IPS-NIHi7 (cell line): Measurements from ENCODE around the gene SNRPA1.
"Not testable (repeated sequence)": the region's sequence is repeated elsewhere in the genome, so short reads cannot be mapped to it uniquely, and the experiment has no call there.

Experiments used
- DNase-seq: peaks from one replicate; pipeline ENCODE4 v3.0.0; 2012; ENCODE audit warnings: mixed read lengths; ENCODE audit errors: extremely low spot score

Gene SNRPA1

DNA sequence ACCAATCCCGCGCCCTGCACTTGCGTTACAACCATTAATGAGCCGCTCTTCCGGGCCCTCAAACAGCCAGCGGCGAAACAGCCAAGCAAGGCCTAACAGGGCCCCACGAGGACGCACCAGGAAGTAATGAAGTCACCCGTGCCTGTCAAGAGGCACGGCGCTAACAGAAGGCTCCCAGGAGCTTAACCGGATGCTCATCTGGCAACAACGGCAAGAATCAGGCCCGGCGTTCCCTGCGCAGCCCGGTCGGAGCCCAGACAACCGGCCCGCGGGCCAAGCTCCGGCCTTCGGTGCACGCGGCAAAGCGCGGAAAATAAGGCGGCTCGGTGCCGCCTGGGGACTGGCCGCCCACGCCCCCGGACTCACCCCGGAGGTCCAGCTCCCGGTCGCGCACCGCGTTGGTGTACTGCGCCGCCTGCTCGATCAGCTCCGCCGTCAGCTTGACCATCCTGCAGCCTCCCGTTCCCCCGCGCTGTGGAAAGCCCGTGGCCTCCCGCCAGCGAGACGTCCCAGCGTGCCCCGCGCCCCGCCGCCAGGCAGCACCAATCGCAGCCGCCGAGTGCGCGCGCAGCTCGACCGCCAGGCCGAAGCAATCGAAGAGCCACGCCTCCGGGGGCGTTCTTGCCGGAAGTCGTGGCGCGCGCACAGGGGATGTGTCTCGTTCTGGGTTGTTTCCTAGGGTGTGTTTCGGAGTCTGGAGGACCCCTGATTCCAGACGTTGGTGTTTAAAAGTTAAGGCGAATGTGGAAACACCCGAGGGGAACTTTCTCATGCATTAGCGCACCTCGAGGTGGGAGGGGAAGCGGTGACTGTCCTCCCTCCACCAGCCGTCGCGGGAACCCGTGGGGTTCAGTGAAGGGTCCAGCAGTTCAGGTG lies at the start of gene SNRPA1:
Gene SNRPA1 (minus strand): TSS at position 518 of the 876 bp plus-strand sequence. CDS start 70 bp downstream, at position 448.
- peak; percentile 99 for DNase-seq

- DNase-seq = no peak
These were observed 47.0 kb upstream of the SNRPA1 start for GRCh38 chr15:101342056-101342455.

- DNase-seq = no peak
These were observed 43.5 kb upstream of the SNRPA1 start for GRCh38 chr15:101338502-101339057.

DNA sequence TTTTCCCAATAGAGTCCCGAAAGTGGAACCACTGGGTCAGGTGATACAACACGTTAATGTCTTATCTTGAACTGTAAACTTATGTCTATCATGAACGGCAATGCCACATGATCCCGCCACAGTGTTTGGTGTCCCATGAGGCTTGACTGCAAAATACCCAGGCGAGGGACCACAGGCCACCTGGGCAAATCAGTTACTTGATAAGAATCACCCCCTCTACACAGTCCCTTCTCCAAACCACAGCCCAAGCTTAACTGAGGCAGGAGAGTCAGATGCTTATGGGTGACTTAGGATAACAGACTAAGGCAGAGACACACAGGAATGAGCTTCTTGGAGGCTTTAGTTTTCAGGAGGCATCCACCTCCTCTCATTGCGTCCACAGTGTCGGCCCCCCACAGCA lies 42.9 kb upstream of the SNRPA1 start:
- no peak for DNase-seq

DNA sequence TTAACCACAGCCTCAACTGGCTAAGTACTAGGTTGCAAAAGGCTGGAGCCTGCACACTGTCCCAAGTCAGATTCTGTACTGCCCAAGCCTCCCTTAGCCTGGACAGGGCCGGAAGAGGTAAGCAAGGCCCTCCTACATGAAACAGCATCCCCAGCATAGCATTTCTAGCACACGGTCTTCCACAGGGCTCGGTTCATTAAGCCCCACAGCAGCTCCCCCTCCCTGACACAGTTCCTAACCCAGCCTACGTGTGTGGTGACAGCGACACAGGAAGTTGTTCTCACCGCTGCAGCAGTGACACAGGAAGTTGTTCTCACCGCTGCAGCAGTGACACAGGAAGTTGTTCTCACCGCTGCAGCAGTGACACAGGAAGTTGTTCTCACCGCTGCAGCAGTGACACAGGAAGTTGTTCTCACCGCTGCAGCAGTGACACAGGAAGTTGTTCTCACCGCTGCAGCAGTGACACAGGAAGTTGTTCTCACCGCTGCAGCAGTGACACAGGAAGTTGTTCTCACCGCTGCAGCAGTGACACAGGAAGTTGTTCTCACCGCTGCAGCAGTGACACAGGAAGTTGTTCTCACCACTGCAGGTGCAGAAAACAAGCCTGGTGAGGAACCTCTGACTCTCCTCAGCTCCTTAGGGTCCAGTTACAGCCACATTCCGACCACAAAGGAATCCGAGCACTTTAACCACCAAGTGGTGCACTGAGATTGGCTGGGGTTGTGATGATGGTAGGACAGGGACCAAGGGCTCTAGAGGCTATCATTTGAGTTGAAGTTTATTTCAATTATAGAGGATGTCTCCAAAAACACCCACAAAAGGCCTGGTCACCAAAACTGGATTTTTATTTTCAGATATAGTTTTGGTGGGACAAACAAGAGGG lies 39.1 kb upstream of the SNRPA1 start:
- not testable (repeated sequence) for DNase-seq

GRCh38 chr15:101332061-101332467 lies 37.0 kb upstream of the SNRPA1 start:
- no peak for DNase-seq

GRCh38 chr15:101329867-101330380 lies 34.9 kb upstream of the SNRPA1 start:
- no peak for DNase-seq

DNA sequence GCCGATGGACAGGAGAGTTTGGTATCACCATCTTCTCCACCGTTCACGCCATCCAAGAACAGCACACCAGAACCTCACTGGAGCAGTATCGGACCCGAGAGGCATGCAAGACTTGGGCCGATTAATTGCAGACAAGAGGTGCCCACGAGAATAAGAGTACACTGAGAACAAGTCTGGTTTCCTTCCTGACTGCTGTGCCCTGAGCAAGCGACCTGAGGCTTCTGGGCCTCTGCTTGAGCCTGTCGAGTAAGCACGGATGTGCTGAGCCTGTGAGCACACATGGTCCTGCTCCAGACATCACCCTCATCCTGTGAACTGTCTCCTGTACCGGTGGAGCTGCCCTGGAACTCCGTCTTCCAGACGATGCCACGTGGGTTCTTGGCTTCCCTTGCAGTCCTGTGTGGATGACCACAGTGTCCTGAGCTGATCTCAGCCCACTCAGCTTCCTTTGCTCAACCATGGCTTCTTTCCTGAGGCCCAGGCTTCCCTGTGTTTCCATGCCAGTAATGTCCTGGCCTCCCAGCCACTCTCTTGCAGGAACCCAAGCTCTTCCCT lies 34.3 kb upstream of the SNRPA1 start:
- no peak for DNase-seq

DNA sequence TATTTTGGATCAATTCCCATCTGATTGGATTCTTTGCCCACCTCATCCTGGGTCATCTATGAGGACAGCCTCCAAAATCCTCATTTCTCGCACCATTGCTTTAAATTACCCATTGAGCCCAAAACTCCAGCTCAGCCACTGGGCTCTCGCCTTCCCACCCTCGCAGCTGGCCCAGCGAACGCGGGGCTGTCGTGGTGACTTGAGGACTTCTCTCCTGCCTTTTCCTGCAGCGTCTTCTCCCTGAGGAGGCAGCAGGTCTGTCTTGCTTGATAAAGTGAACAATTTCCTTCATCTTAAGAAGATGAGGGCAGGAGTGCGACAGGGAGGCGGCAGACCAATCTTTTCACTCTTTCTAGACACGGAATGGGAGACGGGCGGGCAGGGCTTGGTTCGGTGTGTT lies 33.0 kb upstream of the SNRPA1 start:
- no peak for DNase-seq

- no peak for DNase-seq
These were observed 32.2 kb upstream of the SNRPA1 start for GRCh38 chr15:101327147-101327740.

DNA sequence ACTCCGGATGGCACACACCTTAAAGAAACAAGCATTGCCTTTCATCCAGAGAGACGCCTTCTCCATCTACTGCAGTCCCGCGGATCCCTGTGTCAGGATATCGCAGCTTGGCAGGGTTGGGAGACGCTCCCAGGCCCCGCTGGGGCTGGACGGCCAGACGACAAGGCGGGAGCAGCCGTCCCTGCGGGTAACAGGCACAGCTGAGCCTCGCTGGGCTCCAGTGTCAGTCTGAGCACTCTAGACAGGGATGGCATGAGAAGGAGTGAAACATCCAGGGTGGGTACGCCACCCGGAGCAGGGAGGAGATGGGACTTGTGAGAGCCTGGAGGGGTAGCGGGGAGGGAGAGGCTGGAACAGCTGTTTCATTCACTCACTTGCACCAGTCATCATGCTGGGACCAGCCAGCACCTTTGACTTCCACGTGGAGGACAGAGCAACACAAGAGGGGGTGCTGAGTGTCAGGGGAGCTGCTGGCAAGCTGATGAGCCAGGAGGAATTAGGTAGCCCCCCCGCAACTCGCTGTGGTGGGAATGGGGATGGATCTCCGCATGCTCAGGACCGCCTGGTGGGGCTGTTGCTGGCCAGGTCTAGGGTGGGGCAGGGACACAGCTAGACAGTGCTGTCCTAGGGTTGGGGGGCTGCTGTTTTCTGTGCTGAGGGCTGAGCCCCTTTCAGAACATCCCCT lies 31.6 kb upstream of the SNRPA1 start:
- no peak for DNase-seq

DNA sequence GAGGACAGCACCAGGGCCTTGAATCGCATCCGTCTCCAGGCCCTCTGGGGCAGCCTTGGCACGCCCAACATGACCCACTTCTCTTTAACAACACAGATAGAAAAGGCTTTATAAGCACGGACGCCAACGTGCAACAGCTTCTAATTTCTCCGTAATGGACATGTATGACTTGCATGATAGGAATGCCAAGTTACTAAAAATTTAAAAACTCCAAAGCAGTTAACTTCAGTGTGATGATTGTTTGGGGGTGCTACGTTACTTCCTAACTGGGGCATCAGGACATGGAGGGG lies 30.9 kb upstream of the SNRPA1 start:
- no peak for DNase-seq

GRCh38 chr15:101325263-101326025 lies 30.4 kb upstream of the SNRPA1 start:
- no peak for DNase-seq

GRCh38 chr15:101324524-101325177 lies 29.6 kb upstream of the SNRPA1 start:
- no peak for DNase-seq

- DNase-seq = no peak
These were observed 28.9 kb upstream of the SNRPA1 start for GRCh38 chr15:101323793-101324523.

- DNase-seq = no peak
These were observed 27.9 kb upstream of the SNRPA1 start for GRCh38 chr15:101322854-101323477.

DNA sequence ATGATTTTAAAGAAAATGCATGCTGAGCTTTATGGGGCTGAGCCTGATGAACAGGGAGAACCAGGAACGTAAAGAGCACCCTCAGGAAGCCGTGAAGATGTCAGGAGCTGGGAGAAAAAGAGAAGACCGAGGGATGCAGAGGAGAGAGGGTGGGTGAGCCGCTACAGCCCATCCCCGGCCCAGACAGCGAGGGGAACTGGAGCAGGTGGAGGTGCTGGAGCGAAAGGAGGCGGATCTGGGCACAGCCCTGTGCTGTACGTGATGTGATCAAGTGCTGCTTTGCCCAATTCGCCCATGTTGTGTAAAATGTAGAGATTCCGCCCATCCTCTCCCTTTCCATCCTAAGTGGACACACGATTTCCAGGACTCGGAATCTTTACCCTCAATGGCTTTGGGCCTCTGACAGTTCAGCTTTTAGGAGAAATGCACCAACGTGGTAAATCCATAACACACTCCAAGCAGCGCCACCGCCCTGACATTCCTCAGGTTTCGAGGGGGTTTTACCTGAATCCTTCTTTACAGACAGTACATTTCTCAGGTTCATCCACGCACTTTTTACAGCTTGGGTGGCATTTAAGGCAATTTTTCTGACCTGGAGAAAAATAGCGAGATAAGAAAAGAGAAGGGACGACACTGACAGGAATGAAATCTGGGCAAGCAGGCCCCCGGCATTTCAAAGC lies 27.1 kb upstream of the SNRPA1 start:
- no peak for DNase-seq

DNA sequence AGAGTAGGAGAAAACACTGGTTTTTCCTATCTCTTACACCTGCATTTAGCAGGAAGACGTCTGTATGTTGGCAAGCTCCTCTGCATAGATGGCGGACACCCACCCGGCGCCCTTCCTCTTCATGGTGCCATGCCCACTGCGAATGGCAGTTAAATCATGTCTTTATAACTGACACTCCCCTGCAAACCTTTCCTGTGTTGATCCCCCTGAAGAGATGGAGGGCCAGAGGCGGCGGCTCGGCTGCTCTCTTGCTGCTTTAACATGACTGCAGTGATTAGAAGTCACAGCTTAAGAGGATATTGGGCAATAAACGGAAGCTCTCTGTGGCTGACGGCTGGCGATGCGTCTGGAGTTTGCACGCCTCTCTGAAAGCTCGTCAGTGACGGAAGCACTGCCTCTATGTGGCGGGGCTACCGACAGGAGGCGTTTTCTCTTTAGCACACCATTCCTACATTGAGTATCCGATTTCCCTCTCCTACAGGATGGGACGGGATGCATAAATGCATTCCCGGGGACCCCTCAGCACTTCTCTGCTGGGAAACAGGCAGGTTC lies 25.5 kb upstream of the SNRPA1 start:
- peak; percentile 70 for DNase-seq
